GM18502 (cell line): ENCODE measurements around the gene GLB1L3.
"Not testable (repeated sequence)": the region's sequence is repeated elsewhere in the genome, so short reads cannot be mapped to it uniquely, and the experiment has no call there.

Experiments
- ATAC-seq: cut with Tn5 transposase; IDR thresholded peaks from one replicate; pipeline ENCODE4 v1.9.1; 2021; ENCODE audit warnings: mild to moderate bottlenecking; ENCODE audit not compliant: unreplicated experiment, poor library complexity

The GLB1L3 gene

GRCh38 chr11:134250246-134250645, 25.9 kb upstream of the GLB1L3 start:
- no peak for ATAC-seq

- ATAC-seq: no peak
These were observed 25.5 kb upstream of the GLB1L3 start for GRCh38 chr11:134250675-134251074.

- peak; percentile 32 for ATAC-seq
These were observed 23.6 kb upstream of the GLB1L3 start for GRCh38 chr11:134252346-134253187.

- peak; percentile 99 for ATAC-seq
These were observed 22.8 kb upstream of the GLB1L3 start, which contains the start of the genes ACAD8 and THYN1 for GRCh38 chr11:134253188-134253993. TSS of gene ACAD8 (plus strand) at chr11:134253568. CDS start at chr11:134253601, 33 bp downstream. TSS of gene THYN1 (minus strand) at chr11:134253352. CDS start at chr11:134252882, 470 bp downstream.

- no peak for ATAC-seq
These were observed 21.6 kb upstream of the GLB1L3 start for GRCh38 chr11:134254433-134255183.

- ATAC-seq: not testable (repeated sequence)
These were observed 21.0 kb upstream of the GLB1L3 start for GRCh38 chr11:134255184-134255561.

- no peak for ATAC-seq
These were observed 19.1 kb upstream of the GLB1L3 start for GRCh38 chr11:134257101-134257500.

- no peak for ATAC-seq
These were observed 17.6 kb upstream of the GLB1L3 start for GRCh38 chr11:134258577-134258976.

GRCh38 chr11:134260503-134260902, 15.7 kb upstream of the GLB1L3 start:
- ATAC-seq: no peak

GRCh38 chr11:134260983-134261382, 15.2 kb upstream of the GLB1L3 start:
- ATAC-seq: no peak

GRCh38 chr11:134261626-134262488, 14.3 kb upstream of the GLB1L3 start:
- no peak for ATAC-seq

GRCh38 chr11:134264966-134265764, 11.0 kb upstream of the GLB1L3 start:
- ATAC-seq: no peak

GRCh38 chr11:134266440-134266839, 9.7 kb upstream of the GLB1L3 start:
- no peak for ATAC-seq

GRCh38 chr11:134266841-134267251, 9.3 kb upstream of the GLB1L3 start:
- no peak for ATAC-seq

- ATAC-seq: no peak
These were observed 8.7 kb upstream of the GLB1L3 start for GRCh38 chr11:134267461-134267860.

GRCh38 chr11:134267966-134268365, 8.2 kb upstream of the GLB1L3 start:
- no peak for ATAC-seq

GRCh38 chr11:134270250-134270714, 5.9 kb upstream of the GLB1L3 start:
- no peak for ATAC-seq

GRCh38 chr11:134271978-134272377, 4.2 kb upstream of the GLB1L3 start:
- no peak for ATAC-seq
